NCI-H128 (cell line): ENCODE data around the gene LTBR.

Source experiments
- DNase-seq: peaks from one replicate; lab custom pipeline; 2025; ENCODE audit not compliant: unreplicated experiment; lab: John Stamatoyannopoulos, UW

The LTBR gene

DNA sequence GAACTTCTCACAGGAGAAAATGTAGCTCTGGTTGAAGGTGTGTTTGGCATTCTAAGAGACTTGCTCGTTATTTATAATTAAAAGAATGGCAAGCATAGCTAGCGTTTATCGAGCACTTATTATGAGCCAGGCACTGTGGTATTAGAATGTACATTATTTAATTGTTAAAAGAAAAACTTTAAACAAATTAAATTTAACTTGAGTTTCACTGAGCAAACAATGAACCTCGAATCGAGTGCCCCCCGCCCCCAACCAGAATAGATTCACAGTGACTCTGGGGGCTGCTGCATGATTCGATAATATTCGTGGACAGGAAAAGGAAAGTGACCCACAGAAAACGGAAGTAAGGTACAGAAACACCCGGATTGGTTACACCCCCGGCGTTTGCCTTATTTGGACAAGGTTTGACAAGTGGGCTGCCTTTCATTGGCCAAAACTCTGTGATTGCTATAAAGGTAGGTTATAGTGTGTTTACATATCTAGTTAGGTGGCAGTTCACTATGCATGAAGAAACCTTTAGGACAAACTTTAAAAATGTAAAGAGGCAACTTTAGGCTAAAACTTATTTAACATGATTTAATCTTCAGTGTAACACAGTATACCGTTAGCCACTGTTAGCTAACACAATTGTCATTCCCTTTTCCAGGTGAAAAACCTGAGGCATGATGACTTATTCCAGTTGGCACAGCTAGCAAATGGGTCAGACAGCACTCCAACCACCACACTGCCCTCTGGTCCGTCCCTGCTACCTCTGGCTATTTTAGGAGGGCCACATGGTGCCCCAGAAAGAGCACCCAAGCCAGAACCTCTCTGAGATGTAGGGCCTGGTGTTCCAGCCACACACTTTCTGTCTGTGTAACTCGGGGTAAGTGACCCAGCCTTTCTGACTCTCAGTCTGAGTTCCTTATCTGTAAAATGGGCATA, 15.7 kb upstream of the LTBR start:
- no peak for DNase-seq

DNA sequence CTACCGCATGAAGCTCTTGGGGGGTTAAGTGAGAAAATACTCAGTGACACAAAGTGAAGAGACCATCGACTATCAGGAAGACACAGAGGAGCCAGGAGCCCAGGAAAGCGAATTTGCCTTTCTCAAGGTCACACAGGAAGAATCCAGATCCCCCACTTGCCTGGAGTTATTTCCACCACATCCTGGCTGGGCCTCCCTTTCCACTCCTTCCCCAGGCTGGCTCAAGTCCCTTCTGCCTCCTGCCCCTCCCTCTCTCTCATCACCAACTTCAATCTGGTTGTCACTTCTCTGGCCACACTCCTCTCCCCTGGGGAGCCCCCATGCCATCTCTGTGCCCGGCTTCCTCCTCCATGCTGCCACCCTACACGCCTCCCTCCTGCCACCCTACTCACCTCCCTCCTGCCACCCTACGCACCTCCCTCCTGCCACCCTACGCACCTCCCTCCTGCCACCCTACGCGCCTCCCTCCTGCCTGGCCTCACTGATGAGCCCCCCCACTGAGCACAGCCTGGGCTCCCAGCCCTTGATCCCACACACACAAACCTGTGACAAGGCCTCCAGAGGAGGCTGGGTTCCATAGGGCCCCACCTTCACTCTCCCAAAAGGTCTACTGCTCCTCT, 14.9 kb upstream of the LTBR start:
- DNase-seq, result no peak

DNA sequence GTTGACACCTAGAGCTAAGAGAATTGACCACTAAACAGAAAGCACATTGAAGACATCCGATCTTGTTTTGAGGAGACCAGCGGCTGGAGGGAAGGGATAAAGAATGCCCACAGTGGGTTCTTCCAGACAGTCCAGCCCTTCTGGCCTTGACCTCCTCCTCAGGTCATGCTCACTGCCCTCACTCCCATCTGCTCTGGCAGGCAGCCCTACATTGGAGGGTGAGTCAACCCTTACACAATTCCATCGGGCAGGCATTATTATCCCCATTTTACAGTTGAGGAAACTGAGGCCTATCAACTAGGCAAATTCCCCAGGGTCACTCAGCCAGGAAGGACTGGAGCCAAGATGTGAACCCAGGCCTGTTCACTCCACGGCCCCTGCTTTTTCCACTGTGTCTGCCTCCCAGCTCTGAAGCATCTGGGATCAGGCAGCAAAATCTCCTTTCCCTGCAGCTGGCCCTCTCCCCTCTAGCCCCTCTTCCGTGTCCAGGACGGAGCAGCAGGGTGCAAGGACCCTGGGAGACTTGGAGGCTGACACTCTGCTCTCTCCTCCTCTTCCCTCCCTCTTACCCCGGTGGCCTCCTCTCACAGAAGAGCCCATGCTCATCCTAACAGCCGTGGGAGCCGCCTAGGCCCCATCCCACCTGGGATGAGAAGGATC, 13.9 kb upstream of the LTBR start:
- DNase-seq, result no peak

DNA sequence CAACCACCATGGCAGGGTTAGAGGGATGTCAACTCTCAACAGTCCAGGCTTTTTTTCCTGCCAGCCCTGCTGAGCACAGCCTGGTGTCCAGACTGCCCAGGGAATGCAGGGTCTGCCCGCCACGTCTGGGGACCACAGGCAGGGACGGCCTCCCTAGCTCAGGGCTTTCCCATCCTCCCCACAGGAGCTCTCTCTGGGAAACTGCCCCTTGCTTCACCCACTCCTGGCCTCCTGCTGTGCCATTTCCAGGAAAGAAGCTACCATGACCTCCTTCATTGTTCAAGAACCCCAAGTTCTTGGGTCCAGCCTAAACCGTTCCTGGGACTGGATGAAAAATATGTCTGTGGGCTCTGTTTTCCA, 13.4 kb upstream of the LTBR start:
- no peak for DNase-seq

DNA sequence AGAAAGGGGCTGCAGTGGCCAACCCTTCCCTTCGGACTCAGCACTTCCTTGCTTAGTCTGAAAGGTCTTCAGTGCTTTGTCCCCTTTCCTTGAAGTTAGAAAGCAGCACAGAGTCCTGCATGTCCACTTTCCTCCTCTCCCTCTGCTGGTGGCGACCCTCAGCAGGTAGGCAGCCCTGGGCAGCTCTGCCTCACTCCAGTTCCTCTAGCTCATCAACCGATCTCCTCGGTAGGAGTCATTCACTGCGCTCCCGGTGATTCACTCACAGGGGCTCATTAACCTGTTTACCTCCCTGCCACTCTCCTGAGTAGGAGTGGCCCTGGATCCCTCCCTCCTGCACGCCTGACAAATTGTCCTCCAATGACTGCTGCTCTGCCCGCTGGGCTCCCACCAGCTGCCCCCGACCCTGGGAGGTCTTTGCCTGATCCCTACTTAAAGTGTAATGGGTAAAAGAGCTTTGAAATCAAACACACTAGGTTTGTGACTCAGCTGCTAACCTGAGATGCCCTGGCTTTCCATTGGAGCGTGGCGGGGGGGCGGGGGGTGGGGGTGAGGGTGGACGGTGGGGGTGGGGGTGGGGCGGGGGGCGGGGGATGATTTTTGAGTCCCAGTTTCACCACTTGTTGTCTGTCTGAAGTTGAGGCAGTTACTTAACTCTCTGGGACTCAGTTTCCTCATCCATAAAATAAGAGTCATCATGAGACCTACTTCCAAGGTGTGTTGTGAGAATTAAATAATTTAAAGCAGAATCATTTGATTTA, 12.8 kb upstream of the LTBR start:
- peak; percentile 93 for DNase-seq

DNA sequence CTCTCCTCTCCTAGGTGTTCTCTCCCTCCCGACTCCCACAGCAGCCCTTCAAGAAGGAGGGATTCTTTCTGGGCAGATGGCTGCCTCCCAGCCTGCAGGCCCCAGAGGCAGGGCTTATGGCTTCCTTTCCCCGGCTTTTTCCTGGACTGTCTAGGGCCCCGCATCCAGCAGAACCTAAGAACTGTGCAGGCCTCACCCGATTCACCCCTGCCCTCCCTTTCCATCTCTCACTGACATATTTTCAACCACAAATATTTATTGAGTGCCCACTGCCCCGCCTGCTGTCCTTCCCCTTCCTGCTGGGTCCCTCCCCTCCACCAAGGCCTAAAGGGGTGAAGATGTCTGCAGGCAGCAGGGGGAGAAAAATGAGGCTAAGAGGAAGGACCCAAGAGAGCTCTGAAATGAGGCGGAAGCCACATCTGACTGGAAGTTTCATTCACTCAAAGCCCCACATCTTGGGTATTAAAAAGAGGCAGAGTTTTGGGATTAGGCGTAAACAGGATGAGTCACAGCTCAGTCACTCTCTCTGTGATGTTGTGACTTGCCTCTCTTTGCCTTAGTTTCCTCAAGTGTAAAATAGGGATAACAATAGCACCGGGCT, 11.5 kb upstream of the LTBR start:
- DNase-seq, result peak; percentile 49

DNA sequence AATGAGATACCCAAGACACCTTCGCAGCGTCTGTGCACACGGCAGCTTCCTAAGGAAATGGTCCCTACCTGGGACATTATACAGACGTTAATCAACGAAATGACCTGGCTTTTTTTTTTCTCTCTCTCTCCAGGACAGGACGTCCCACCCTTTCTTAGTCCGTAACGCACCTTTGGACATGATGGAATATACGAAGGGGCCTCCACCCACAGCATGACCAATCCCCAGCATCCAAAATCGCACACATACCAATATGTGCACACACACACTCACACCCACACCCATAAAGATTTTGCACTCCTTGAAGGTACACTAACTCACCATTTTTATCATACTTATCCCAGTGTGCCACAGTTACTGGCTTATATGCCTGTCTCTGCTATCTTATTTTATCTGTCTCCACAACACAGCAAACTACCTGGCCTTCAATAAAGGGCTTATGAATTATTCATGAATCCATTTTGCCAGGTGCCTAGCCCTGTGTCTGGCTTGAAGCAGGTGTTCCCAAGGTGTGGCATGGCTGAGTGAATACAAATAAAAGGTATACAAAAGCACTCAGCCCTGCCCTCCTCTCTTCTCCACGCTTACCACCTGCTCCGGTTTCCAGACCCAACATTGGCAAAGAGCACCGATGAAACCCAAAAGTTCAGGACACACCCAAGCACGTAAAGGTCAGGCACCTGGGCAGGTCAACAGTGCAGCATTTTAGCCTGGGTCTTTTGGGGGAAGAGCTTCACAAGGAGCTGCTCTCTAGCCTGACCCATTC, 10.8 kb upstream of the LTBR start:
- DNase-seq, result peak; percentile 76

DNA sequence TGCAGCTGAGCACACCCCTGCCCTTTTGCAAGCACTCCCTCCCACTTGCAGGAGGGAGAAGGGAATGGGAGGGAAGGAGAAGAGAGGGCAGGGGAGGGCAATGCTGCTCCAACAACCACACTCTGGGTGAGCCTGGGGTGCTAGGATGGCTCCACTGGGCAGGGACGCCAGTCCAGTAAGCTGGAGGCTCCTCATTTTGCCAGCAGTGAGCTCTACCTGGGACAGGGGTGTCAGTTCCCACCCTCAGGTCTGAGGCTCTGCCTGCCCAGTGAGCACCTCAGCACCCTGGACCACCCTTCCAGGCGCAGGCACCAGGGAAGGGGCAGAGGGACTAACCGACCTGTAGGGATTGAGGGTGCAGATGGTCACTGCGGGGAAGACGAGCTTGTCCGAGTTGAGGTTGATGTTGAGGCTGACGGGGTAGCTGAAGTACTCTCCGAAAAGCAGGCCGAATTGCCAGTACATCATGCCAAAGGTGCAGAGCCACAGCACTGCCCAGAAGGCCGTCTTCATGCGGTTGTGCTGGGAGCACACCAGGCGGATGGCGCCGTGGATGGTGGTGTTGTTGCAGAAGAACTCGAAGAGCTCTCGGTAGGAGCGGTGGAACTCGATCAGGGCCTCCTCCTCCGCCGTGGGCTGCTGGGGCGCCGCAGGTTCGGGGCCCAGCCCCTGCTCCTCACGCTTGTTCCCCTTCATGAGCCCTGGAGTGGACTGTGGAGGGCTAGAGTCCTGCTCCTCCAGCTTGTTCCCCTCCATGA, 9.8 kb upstream of the LTBR start:
- DNase-seq, result no peak

DNA sequence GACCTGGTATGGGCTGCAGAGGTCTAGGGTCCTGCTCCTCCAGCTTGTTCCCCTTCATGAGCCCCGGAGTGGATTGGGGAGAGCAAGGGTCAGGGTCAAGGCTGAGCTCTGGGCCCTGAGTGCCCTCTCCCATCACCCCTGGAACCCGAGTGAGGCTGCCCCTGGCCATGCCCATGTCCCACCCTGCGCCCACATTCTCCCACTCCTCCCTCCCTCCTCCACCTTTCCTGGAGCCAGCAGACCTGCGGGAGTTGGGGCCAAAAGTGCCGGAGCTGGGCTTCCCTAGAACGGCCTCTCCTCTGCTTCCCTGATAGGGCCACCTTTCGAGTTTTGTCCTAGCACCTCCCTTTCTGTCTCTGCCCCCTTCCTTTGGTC, 9.2 kb upstream of the LTBR start:
- DNase-seq, result no peak

DNA sequence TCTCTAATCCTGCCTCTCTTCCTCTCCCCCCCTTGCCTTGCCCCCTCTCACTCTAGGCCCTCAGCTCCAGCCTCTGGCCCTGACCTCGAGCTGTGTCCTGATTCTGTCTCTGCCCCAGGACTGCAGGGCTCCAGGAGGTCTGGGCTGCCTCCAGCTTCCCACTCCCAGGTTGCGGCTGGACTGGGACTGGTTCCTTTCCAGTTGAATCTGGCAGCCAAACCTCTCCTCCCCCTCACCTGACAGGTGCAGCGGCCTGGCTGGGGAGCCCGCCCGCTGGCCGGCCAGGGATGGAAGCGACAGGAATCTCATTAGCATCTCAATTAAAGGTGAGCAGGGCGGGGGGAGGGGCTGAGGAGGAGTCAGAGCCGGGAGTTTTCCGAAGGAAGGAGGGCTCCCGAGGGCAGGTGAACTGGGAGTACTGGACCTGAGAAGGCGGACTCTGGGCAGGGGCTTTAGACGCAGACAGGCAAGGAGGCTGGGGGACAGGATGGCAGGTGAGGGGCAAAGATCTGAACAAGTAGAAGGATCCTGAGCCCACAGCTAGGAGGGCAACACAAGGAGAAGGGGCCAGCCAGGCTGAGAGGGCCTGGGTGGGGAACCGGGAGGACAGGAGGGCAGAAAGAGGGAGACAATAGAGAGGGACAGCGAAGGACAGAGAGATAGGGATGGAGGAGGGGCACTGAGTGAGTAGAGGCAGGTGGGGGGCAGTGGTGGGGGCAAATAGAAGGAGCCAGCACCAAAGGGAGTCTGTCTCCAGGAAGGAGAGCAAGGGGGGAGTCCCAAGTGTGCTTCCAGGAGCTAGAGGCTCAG, 8.5 kb upstream of the LTBR start, which contains the start of gene SCNN1A:
TSS of gene SCNN1A (minus strand) at position 295 of the 810 bp plus-strand sequence. CDS start 780 bp downstream, outside the sequence.
- DNase-seq, result peak; percentile 63

DNA sequence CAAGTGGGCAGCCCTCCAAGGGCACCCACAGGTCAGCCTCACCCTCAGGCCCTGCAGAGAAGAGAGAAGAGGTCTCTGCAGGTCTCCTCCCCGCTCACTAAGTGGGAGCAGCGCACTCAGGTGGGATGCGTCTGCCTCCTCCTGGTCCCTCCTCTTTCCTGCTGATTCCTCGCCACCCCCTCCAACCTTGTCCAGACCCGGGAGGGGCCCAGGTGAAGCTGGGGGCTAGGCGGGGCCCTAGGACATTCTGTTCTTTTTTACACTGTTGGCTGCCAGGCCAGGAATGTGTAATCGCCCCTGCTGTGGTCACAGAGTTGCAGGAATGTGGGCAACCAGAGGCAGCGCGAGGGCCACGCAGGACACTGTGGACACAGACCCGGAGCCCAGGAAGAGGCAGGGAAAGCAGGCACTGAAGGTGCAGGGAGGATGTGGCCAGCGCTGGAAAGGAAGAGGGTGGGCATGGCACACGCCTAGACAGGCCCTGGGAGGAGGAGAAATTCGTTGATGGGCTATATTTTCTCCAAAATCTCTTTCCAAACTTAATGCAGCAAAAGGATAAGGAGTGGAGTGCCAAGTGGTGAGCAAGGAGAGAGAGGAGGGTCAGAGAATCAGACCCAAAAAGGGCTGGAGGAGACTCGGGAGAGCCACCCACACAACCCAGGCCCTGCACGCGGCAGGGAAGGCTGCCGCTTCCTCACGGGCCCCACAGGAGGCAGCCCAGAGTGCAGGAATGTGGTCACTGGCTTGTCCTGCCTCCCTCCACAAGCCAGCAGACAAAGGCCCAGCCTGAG, 7.7 kb upstream of the LTBR start:
- DNase-seq, result no peak

DNA sequence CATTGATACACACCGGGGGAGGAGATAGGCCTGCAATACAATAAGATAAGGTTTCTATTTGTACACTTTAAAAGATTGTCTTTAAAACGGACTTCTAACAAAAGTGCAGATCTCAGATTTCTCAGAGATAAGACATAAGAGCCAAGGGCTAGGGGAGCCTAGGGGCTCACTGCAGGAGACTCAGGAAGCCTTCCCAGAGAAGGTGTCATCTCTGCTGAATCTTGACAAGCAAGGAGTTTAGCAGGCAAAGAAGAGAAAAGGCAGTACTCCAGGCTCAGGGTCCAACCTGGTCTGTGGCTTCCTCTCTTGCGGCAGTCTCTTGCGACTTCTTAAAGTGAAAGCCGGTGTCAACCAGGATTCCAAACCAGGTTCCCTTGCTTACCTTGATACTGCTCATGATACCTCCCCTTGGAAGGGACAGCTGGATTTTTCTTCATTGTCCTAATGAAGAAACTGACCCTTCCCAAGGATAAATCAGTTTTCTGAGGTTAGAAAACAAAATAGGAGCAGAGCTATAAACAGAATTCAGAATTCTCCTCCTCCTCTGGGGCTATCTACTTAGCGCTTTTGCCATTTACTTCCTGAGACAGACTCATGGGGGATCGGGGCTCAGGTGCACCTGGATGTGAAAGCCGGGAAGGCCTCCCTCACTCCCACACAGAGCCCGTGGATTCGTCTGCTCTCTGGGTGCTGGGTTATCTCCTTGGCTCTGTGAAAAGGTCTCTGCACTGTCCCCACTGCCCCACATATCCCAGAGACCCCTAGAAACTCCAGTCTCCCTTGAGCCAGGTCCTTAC, 6.9 kb upstream of the LTBR start:
- no peak for DNase-seq

DNA sequence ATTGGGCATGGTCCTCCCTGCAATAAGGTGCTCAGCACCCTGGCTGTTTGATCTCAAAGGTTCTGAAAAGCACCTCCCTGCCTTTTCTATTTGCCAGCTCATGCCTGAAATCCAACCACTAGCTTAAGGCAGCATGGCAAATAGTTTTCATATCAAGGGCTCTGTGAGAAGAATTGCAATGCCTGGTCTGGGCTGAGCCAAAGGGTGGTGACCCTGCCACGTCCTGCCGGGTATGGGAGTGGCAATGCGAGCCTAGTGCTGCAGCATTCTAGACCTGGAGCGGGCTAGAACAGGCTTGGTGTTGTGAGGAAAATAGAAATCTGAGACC, 6.3 kb upstream of the LTBR start:
- DNase-seq, result no peak

DNA sequence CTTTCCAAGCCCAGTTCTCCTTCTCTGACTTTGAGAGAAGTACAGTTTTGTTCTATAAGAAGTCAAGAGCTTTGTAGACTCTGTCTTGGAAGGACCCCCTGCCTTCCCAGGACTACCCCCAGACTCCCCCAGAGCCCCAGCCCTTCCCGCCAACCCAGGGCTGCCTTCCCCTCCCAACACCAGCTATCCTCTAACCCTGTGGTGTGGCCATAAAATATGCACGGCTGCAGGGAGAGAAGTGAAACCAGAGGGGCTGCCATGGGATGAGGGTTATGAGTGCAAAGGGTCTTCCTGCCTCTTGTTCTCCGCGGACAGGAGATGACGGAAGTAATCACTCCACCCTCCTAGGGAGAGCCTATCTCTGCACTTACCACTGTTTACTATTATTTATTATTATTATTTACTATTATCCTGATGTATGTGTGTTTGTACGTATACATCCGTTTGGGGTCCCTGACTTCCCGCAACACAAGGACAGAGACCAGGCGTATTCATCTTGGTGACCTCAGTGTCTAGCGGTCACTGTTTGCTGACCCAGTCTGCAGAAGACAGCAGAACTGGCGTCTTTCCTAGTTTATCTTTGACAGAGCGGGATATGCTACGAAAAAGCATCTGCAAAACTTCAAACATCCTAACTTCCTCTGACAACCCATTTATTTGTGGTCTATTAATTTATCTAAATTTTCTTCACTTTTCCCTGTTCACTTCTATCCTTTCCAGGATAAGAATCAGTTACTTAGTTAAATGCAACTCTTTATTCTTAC, 5.1 kb upstream of the LTBR start:
- no peak for DNase-seq

DNA sequence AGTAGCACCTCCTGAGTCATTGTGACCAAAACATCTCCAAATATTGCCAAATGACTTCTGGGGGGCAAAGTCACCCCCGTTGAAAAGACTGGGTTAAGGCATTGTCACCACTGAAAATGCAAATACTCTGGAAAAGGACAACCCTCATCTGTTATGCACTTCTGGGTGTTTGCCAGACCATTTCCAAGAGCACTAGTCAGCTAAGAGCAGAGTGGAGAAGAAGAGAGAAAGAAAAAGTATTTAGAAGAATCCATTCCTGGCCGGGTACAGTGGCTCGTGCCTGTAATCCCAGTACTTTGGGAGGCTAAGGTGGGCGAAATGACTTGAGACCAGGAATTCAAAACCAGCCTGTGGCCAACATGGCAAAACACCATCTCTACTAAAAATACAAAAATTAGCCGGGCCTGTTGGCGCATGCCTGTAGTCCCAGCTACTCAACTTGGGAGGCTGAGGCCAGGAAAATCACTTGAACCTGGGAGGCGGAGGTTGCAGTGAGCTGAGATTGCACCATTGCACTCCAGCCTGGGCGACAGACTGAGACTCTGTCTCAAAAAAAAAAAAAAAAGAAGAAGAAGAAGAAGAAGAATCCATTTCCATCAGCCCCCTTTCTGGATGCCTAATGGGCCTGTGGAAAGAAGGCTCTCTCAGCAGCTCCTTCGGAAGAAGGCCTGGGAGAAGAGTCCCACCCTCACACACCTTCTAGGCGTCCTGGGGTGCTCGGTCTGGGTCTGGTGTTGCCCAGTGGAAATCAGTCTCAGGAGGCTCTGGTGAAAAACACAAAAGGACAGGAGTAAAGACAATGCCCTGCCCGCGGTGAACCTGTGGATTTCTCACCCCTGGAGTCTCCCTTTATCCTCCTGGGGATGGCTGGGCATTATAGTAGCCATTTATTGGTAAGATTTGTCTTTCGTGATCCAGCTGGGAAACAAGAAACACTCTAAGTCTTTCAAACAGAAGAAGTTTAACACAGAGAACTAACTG, 3.5 kb upstream of the LTBR start:
- no peak for DNase-seq
